Activated CD8-positive, alpha-beta memory T cell treated with anti-CD3 and anti-CD28 coated beads, Interleukin-2, amount 50 U/mL, for 48 hours (primary cell): ENCODE data around the gene PTRH1.

ENCODE experiments used
- DNase-seq: peaks from one replicate; pipeline ENCODE4 v3.0.0-alpha.2; 2020

Gene PTRH1

DNA sequence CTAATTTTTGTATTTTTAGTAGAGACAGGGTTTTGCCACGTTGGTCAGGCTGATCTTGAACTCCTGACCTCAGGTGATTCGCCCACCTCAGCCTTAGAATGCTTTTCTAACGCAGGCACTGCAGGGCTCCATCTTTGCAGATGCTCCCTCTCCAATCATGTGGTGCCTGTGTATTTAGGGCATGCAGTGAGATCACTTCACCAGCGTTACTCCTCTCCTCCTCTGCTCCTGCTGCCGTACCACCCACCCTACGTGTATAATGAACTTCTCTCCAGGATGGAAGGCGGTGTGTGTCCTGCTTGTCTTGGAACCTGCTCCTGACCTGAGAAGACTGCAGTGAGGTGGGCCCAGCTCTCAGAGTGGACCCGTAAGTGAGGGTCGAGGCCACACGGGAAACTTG is 22.3 kb downstream of the PTRH1 start:
- DNase-seq: no peak

GRCh38 chr9:127692071-127692470 is 23.4 kb downstream of the PTRH1 start:
- no peak for DNase-seq

GRCh38 chr9:127690735-127691134 is 24.7 kb downstream of the PTRH1 start:
- no peak for DNase-seq

- DNase-seq: no peak
These were observed 26.0 kb downstream of the PTRH1 start for GRCh38 chr9:127689329-127690000.

DNA sequence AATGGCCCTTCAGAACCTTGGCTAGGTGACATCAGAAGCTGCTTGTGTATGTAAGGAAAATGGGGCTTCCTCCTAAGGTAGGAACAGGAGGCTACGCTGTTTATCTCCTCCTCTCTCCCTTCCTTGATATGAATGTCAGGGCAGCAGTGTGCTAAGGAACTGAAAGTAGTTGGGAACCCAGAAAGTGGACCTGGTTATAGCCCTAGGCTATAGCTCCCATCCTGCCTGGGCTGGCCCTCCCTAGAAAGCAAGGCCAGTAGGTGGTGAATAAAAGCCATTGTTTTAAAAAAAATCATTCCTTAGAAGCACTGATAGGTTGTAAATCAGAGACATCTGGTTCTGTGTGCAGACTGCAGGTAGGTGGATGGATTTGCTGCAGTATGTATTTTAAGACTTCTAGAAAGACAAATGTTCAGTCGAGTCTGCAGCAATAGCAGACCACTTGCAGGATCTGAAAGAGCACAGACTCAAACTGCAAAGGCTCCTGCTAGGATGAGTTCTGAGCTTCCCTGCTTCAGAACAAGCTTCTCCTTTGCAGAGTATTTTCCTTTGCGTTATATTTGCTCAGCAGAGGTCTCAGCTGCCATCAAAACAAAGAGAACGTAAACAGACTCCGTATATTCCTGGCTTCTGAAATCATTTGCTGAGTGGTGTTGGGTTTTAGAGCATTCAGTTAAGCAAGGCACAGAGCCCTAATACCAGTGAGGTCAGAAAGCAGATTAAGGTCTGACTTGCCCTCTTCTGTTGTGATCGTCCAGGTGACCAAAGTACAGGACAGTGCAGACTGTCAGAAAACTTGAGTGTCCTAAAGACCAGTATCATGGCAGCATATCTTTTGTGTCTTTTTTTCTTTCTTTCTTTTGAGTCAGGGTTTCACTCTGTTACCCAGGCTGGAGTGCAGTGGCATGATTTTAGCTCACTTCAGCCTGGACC is 28.7 kb downstream of the PTRH1 start:
- no peak for DNase-seq

- DNase-seq: no peak
These were observed 30.9 kb downstream of the PTRH1 start for GRCh38 chr9:127684576-127684975.

GRCh38 chr9:127683723-127684122 is 31.7 kb downstream of the PTRH1 start:
- DNase-seq: no peak

GRCh38 chr9:127682351-127683136 is 32.9 kb downstream of the PTRH1 start:
- DNase-seq: no peak

GRCh38 chr9:127680846-127681245 is 34.6 kb downstream of the PTRH1 start:
- DNase-seq: no peak

GRCh38 chr9:127680226-127680625 is 35.2 kb downstream of the PTRH1 start:
- no peak for DNase-seq

- no peak for DNase-seq
These were observed 36.0 kb downstream of the PTRH1 start for GRCh38 chr9:127679506-127679905.

GRCh38 chr9:127676638-127677037 is 38.8 kb downstream of the PTRH1 start:
- no peak for DNase-seq

- no peak for DNase-seq
These were observed 42.2 kb downstream of the PTRH1 start for GRCh38 chr9:127673234-127673633.

DNA sequence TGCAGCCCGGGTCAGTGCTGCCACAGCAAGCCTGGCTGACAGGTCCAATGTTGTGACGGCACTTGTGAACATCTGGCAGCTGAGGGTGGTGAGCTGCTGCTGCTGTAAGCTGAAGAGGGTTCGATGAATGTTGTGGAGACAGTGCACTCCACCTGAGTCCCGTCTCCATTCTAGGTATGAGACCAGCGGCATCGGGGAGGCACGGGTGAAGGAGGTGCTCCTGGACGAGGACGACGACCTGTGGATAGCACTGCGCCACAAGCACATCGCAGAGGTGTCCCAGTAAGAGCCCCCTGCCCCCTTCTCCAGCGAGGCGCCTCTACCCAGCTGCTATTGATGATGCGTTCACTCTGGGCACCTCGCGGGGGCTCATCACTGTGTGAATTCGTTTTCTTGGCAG is 47.6 kb downstream of the PTRH1 start:
- DNase-seq: no peak

DNA sequence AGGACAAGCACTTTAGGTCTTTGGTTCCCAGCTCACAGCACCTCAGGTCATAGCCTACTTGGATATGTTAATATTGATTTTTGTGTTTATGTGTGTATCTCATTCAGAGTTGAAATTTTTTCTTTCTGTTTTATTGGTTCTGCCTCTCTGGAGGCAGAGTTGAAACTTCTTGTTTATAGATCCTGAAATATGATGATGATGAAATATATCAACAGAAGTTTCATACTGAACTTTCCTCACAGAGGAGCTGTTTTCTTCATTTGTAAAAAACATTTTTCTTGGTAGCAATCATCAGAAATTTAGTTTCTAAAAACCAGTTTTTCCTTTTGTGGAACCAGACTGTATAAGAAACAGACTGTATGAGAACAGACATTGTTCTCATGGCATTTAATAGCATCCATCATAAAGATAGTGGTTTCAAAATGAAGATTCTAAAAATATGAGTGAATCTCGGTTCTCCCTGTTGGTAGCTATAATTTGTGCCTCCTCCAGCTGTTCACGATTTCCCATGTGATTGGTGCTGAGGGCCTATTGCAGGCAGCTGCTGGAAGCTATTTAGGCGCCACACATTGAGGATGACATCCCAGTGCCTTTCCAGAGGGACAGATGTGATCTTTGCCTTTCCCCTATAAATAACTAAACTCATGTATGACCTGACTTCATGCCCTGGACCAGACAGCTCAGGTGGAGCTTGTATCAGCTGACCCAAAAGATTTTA is 48.2 kb downstream of the PTRH1 start:
- no peak for DNase-seq

DNA sequence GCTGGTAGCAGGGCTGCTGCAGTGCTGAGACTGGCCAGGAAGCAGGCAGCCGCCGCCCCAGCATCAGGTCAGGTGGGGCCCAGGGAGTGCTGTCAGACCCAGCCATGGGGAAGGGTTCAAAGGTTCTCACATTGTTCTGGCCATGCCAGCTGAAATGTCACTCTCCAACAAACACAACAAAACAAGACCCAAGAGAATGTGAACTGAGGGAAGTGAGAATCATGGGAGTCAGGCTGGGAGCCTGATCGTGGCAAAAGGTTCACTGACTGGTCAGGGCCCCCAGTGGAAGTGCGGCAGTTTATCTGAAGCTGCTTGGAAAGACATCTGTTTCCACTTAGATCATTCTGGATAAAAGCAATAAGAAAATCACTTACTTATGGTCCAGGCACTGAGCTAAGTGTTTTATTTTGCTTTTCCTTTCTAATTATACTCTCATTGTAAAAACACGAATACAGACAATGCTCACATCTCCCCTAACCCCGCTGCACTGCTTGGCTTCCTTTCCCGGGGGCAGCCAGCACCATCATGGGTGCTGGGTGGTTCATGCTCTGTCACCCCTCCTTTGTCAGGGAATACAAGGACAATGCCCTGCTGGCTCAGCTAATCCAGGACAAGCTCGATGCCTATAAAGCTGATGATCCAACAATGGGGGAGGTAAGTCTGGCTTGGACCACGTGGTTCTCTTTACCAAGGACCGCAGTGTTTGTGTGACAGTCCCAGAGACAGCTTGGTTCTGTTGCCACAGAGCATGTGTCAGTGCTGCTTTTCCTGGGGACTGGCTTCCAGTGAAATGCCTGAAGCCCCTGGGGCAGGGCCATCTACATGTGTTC is 50.6 kb downstream of the PTRH1 start:
- no peak for DNase-seq

DNA sequence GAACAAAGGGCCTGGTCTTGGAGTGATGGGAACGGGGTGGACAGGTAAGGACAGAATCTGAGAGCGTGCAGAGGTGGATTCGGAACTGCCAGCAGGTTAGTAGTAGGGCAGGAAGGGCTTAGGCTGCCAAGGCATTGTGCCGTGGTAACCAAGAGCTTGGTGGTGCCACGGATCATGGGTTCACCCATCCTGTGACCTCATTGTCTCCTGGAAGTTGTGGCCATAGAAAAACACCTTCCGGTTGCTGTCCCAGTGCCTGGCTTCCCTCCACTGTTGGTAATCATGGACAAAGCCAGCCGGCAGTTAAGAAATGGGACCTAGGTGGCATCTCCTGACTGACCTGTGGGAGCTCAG is 51.2 kb downstream of the PTRH1 start:
- DNase-seq: no peak
